ENCODE measurements around the gene AMDHD1. TPM values are rescaled to one million over a fixed set of nuclear protein-coding genes. Genes with fewer than 3 reads are reported as not detected.

The AMDHD1 gene
- total RNA-seq, 1 donor from 2014 or later = 0.30 TPM

- peaks cover 43% of the 10 kb centered on the region for H3K36me3 Mint-ChIP-seq (ENCODE audit: low read depth)
- H3K4me1 Mint-ChIP-seq (ENCODE audit: low read depth) = no peaks in the 10 kb centered on the region
- H3K27me3 Mint-ChIP-seq (ENCODE audit: low read depth) = no peaks in the 10 kb centered on the region
- H3K9me3 Mint-ChIP-seq = no peaks in the 10 kb centered on the region
- intact Hi-C loops (cut with micrococcal nuclease) = no loop called here
- no peak for DNase-seq (ENCODE audit: low spot score)
- no peak overlapping the region for H3K4me3 Mint-ChIP-seq (ENCODE audit: low read depth)
- no peak overlapping the region for H3K27ac Mint-ChIP-seq
Observed at GRCh38 chr12:96007729-96008128, 64.6 kb downstream of the AMDHD1 start.

- peaks cover 60% of the 10 kb centered on the region for H3K36me3 Mint-ChIP-seq (ENCODE audit: low read depth)
- no peaks in the 10 kb centered on the region for H3K27me3 Mint-ChIP-seq (ENCODE audit: low read depth)
- H3K4me1 Mint-ChIP-seq (ENCODE audit: low read depth) = peaks cover under 1% of the 10 kb centered on the region
- intact Hi-C loops (cut with micrococcal nuclease) = no loop called here
- H3K27ac Mint-ChIP-seq = no peak overlapping the region
- H3K4me3 Mint-ChIP-seq (ENCODE audit: low read depth) = no peak overlapping the region
- no peak for DNase-seq (ENCODE audit: low spot score)
- H3K9me3 Mint-ChIP-seq = no peaks in the 10 kb centered on the region
Observed at GRCh38 chr12:96014943-96015599, 71.9 kb downstream of the AMDHD1 start.

GRCh38 chr12:96015672-96016071 lies 72.5 kb downstream of the AMDHD1 start:
- H3K27me3 Mint-ChIP-seq (ENCODE audit: low read depth) = no peaks in the 10 kb centered on the region
- H3K27ac Mint-ChIP-seq = no peak overlapping the region
- H3K9me3 Mint-ChIP-seq = no peaks in the 10 kb centered on the region
- peaks cover 58% of the 10 kb centered on the region for H3K36me3 Mint-ChIP-seq (ENCODE audit: low read depth)
- H3K4me1 Mint-ChIP-seq (ENCODE audit: low read depth) = peaks cover 2% of the 10 kb centered on the region
- DNase-seq (ENCODE audit: low spot score) = no peak
- intact Hi-C loops (cut with micrococcal nuclease) = no loop called here
- H3K4me3 Mint-ChIP-seq (ENCODE audit: low read depth) = no peak overlapping the region

Other genes starting within 250 kb of the AMDHD1 start
- not detected in 2 replicates for gene NTN4, start 152.6 kb upstream of the AMDHD1 start, total RNA-seq
- gene SNRPF, start 84.4 kb upstream of the AMDHD1 start, total RNA-seq = 65.8 and 77.2 TPM in 2 replicates
- 0.07 TPM in 1 of 2 replicates, not detected in the other for gene CCDC38, start 717 bp upstream of the AMDHD1 start, total RNA-seq
- 0.30 and 0.57 TPM in 2 replicates for gene HAL, start 53.0 kb downstream of the AMDHD1 start, total RNA-seq
- 63.6 and 65.2 TPM in 2 replicates for gene LTA4H, start 92.3 kb downstream of the AMDHD1 start, total RNA-seq

Measured in activated T-helper 2 cell treated with anti-CD3 and anti-CD28 coated beads, Interferon-gamma antibody, Interleukin-2, Interleukin-4, amounts not matched to agents 10 μg/mL and 5 μg/mL and 100 μg/mL, durations not matched to agents 14 hours and 24 hours and 36 hours (primary cell).